IgD-negative memory B cell (primary cell): ENCODE measurements around the gene PLIN3. TPM values are rescaled to one million over a fixed set of nuclear protein-coding genes. Genes with fewer than 3 reads are reported as not detected.
"Not testable (repeated sequence)": the region's sequence is repeated elsewhere in the genome, so short reads cannot be mapped to it uniquely, and the experiment has no call there.

ENCODE experiments used
- H3K27ac Mint-ChIP-seq, 3 donors: one replicate each; pipeline ENCODE4 v1.8.0; 2020 to 2022; ENCODE audit warnings: mild to moderate bottlenecking in 3 of 3, mixed read lengths in 3 of 3, moderate library complexity in 1 of 3
- H3K27me3 Mint-ChIP-seq: one replicate; pipeline ENCODE4 v1.8.0; 2021; ENCODE audit warnings: mixed read lengths
- H3K36me3 Mint-ChIP-seq: one replicate; pipeline ENCODE4 v1.8.0; 2020; ENCODE audit warnings: mild to moderate bottlenecking, mixed read lengths
- H3K4me1 Mint-ChIP-seq, 3 donors: one replicate each; pipeline ENCODE4 v1.8.0; 2020 to 2022; ENCODE audit warnings: mixed read lengths in 3 of 3, mild to moderate bottlenecking in 1 of 3
- H3K4me3 Mint-ChIP-seq, 4 donors: one replicate each; pipeline ENCODE4 v1.8.0; 2020 to 2022; ENCODE audit warnings: mild to moderate bottlenecking in 4 of 4, mixed read lengths in 4 of 4, moderate library complexity in 3 of 4
- H3K9me3 Mint-ChIP-seq, 3 donors: one replicate each; pipeline ENCODE4 v1.8.0; 2020 to 2021; ENCODE audit warnings: mixed read lengths in 3 of 3, mild to moderate bottlenecking in 1 of 3
- polyA plus RNA-seq: library from polyadenylated mRNA; unstranded; fragments of 300-500 nt; fragmentation: Illumina TruSeq; gene quantifications from one replicate; pipeline ENCODE4 v1.2.3, GENCODE V29; 2021

Gene PLIN3
- polyA plus RNA-seq, 1 donor from 2014 or later = 52.1 TPM

- Mint-ChIP-seq H3K4me1 (peaks cover 17 to 25% (median 23%) of the 10 kb centered on the region in 3 donors), H3K27me3 (no peaks in the 10 kb centered on the region), H3K36me3 (peaks cover 3% of the 10 kb centered on the region), H3K27ac (peak overlapping the region in 1 of 3 donors; percentile 89), H3K9me3 (no peaks in the 10 kb centered on the region), H3K4me3 (no peak overlapping the region)
Measured at GRCh38 chr19:4816202-4816949, 51.1 kb downstream of the PLIN3 start.

GRCh38 chr19:4815426-4816201, 51.9 kb downstream of the PLIN3 start:
- Mint-ChIP-seq H3K4me3 (peak overlapping the region; percentile 44 to 86 (median 74)), H3K27ac (peak overlapping the region; percentile 77 to 96 (median 89)), H3K36me3 (peaks cover 3% of the 10 kb centered on the region), H3K27me3 (no peaks in the 10 kb centered on the region), H3K9me3 (no peaks in the 10 kb centered on the region), H3K4me1 (peaks cover 17 to 26% (median 24%) of the 10 kb centered on the region in 3 donors)

GRCh38 chr19:4814625-4815425, 52.6 kb downstream of the PLIN3 start:
- no peaks in the 10 kb centered on the region for H3K9me3 Mint-ChIP-seq
- H3K4me3 Mint-ChIP-seq = peak overlapping the region in 3 of 4 donors; percentile 44 to 86 (median 58)
- H3K27me3 Mint-ChIP-seq = no peaks in the 10 kb centered on the region
- H3K27ac Mint-ChIP-seq = peak overlapping the region in 2 of 3 donors; percentile 73 to 77
- peaks cover 1% of the 10 kb centered on the region for H3K36me3 Mint-ChIP-seq
- H3K4me1 Mint-ChIP-seq = peaks cover 17 to 27% (median 26%) of the 10 kb centered on the region in 3 donors

- H3K36me3 Mint-ChIP-seq = no peaks in the 10 kb centered on the region
- H3K4me3 Mint-ChIP-seq = peak overlapping the region in 2 of 4 donors; percentile 32 to 75
- H3K27me3 Mint-ChIP-seq = no peaks in the 10 kb centered on the region
- H3K4me1 Mint-ChIP-seq = peaks cover 20 to 31% (median 29%) of the 10 kb centered on the region in 3 donors
- H3K9me3 Mint-ChIP-seq = no peaks in the 10 kb centered on the region
- peak overlapping the region in 2 of 3 donors; percentile 61 to 65 for H3K27ac Mint-ChIP-seq
Measured at GRCh38 chr19:4811328-4812131, 55.9 kb downstream of the PLIN3 start.

GRCh38 chr19:4807188-4807587, 60.3 kb downstream of the PLIN3 start:
- Mint-ChIP-seq H3K4me3 (peak overlapping the region in 1 of 4 donors; percentile 45), H3K36me3 (no peaks in the 10 kb centered on the region), H3K27ac (no peak overlapping the region), H3K27me3 (no peaks in the 10 kb centered on the region), H3K4me1 (peaks cover 8 to 16% (median 15%) of the 10 kb centered on the region in 3 donors), H3K9me3 (no peaks in the 10 kb centered on the region)

GRCh38 chr19:4806384-4806783, 61.1 kb downstream of the PLIN3 start:
- peaks cover 3 to 13% (median 8%) of the 10 kb centered on the region in 3 donors for H3K4me1 Mint-ChIP-seq

GRCh38 chr19:4805140-4805539, 62.3 kb downstream of the PLIN3 start:
- peaks cover 3 to 11% (median 6%) of the 10 kb centered on the region in 3 donors for H3K4me1 Mint-ChIP-seq
- H3K27ac Mint-ChIP-seq, H3K4me3 Mint-ChIP-seq, H3K27me3 Mint-ChIP-seq, H3K36me3 Mint-ChIP-seq, H3K9me3 Mint-ChIP-seq: not testable (repeated sequence)

More at GRCh38 chr19:4806384-4806783, 61.1 kb downstream of the PLIN3 start:
- Mint-ChIP-seq H3K4me3 (no peak overlapping the region), H3K9me3 (no peaks in the 10 kb centered on the region), H3K27ac (no peak overlapping the region), H3K27me3 (no peaks in the 10 kb centered on the region), H3K36me3 (no peaks in the 10 kb centered on the region)

GRCh38 chr19:4803736-4804695, 63.5 kb downstream of the PLIN3 start:
- peak overlapping the region in 1 of 4 donors; percentile 43 for H3K4me3 Mint-ChIP-seq
- H3K27me3 Mint-ChIP-seq = no peaks in the 10 kb centered on the region
- peaks cover 0 to 8% (median 2%) of the 10 kb centered on the region in 3 donors for H3K4me1 Mint-ChIP-seq
- H3K36me3 Mint-ChIP-seq = no peaks in the 10 kb centered on the region
- H3K9me3 Mint-ChIP-seq = no peaks in the 10 kb centered on the region
- H3K27ac Mint-ChIP-seq = peak overlapping the region in 1 of 3 donors; percentile 53

GRCh38 chr19:4802711-4803110, 64.8 kb downstream of the PLIN3 start:
- H3K4me3 Mint-ChIP-seq = peak overlapping the region in 1 of 4 donors; percentile 5
- H3K9me3 Mint-ChIP-seq = no peaks in the 10 kb centered on the region
- H3K27ac Mint-ChIP-seq = no peak overlapping the region
- H3K4me1 Mint-ChIP-seq = peaks cover 0 to 8% (median 2%) of the 10 kb centered on the region in 3 donors
- H3K27me3 Mint-ChIP-seq = no peaks in the 10 kb centered on the region
- H3K36me3 Mint-ChIP-seq = no peaks in the 10 kb centered on the region

GRCh38 chr19:4801085-4801619, 66.3 kb downstream of the PLIN3 start:
- peaks cover 2 to 7% (median 6%) of the 10 kb centered on the region in 3 donors for H3K4me1 Mint-ChIP-seq

GRCh38 chr19:4800591-4801081, 66.8 kb downstream of the PLIN3 start:
- H3K36me3 Mint-ChIP-seq = peaks cover 2% of the 10 kb centered on the region
- H3K4me1 Mint-ChIP-seq = peaks cover 4 to 7% (median 6%) of the 10 kb centered on the region in 3 donors
- H3K27me3 Mint-ChIP-seq = no peaks in the 10 kb centered on the region

More at GRCh38 chr19:4801085-4801619, 66.3 kb downstream of the PLIN3 start:
- no peak overlapping the region for H3K4me3 Mint-ChIP-seq
- no peak overlapping the region for H3K27ac Mint-ChIP-seq
- H3K27me3 Mint-ChIP-seq = no peaks in the 10 kb centered on the region
- no peaks in the 10 kb centered on the region for H3K9me3 Mint-ChIP-seq
- H3K36me3 Mint-ChIP-seq = peaks cover 2% of the 10 kb centered on the region

GRCh38 chr19:4795400-4795799, 72.1 kb downstream of the PLIN3 start:
- no peaks in the 10 kb centered on the region for H3K27me3 Mint-ChIP-seq
- H3K27ac Mint-ChIP-seq = peak overlapping the region in 2 of 3 donors; percentile 19 to 49
- no peaks in the 10 kb centered on the region for H3K9me3 Mint-ChIP-seq
- H3K4me3 Mint-ChIP-seq = peak overlapping the region in 1 of 4 donors; percentile 25
- peaks cover 2% of the 10 kb centered on the region for H3K36me3 Mint-ChIP-seq
- H3K4me1 Mint-ChIP-seq = peaks cover 6 to 20% (median 12%) of the 10 kb centered on the region in 3 donors

More at GRCh38 chr19:4800591-4801081, 66.8 kb downstream of the PLIN3 start:
- H3K9me3 Mint-ChIP-seq = no peaks in the 10 kb centered on the region
- no peak overlapping the region for H3K27ac Mint-ChIP-seq
- H3K4me3 Mint-ChIP-seq = no peak overlapping the region
